NT2/D1 (cell line): ENCODE data around the gene CNTN3.

ENCODE experiments used
- SUZ12 ChIP-seq: IDR thresholded peaks from 2 replicates; pipeline ENCODE4 v1.6.1; 2011; ENCODE audit not compliant: insufficient read length, insufficient read depth; ENCODE audit errors: extremely low read depth
- YY1 ChIP-seq: IDR thresholded peaks from 2 replicates; pipeline ENCODE4 v1.6.1; 2011; ENCODE audit not compliant: insufficient read length, insufficient read depth
- ZNF274 ChIP-seq: IDR thresholded peaks from 2 replicates; pipeline ENCODE4 v1.6.1; 2011; ENCODE audit warnings: mild to moderate bottlenecking, low read depth, low read length

GRCh38 chr3:74640211-74640610, 25.8 kb upstream of the CNTN3 start:
- TF ChIP-seq ZNF274 (no peak), SUZ12 (no peak), YY1 (no peak)
